BLaER1 treated with 17β-estradiol and CSF1 and Interleukin-3, amounts not matched to agents 10 nM and 100 nM (cell line): ENCODE data around the gene SLA2.
"Not testable (repeated sequence)": the region's sequence is repeated elsewhere in the genome, so short reads cannot be mapped to it uniquely, and the experiment has no call there.

ENCODE experiments used
- H3K27ac ChIP-seq, 11 experiments: shearing (Covaris generic); formaldehyde crosslinking; 2 replicates each; pipeline ENCODE4 v1.8.1; 2022
- H3K27me3 ChIP-seq, 11 experiments: shearing (Covaris generic); formaldehyde crosslinking; 2 replicates each; pipeline ENCODE4 v1.8.1; 2022
- H3K36me3 ChIP-seq, 11 experiments: shearing (Covaris generic); formaldehyde crosslinking; 2 replicates each; pipeline ENCODE4 v1.8.1; 2022
- H3K4me1 ChIP-seq, 10 experiments: shearing (Covaris generic); formaldehyde crosslinking; 2 replicates each; pipeline ENCODE4 v1.8.1; 2022
- H3K4me2 ChIP-seq, 11 experiments: shearing (Covaris generic); formaldehyde crosslinking; 2 replicates each; pipeline ENCODE4 v1.8.1; 2022
- H3K4me3 ChIP-seq, 10 experiments: shearing (Covaris generic); formaldehyde crosslinking; 2 replicates each; pipeline ENCODE4 v1.8.1; 2022
- H3K9ac ChIP-seq, 11 experiments: shearing (Covaris generic); formaldehyde crosslinking; 2 replicates each; pipeline ENCODE4 v1.8.1; 2022
- H3K9me3 ChIP-seq, 11 experiments: shearing (Covaris generic); formaldehyde crosslinking; replicated peaks in 1 of 11; 2 replicates each; pipeline ENCODE4 v1.8.1; 2022
- H4K20me1 ChIP-seq, 11 experiments: shearing (Covaris generic); formaldehyde crosslinking; 2 replicates each; pipeline ENCODE4 v1.8.1; 2022
- Cebpa-rat ChIP-seq, 11 experiments: shearing (Covaris generic); IDR thresholded peaks; 2 replicates each; pipeline ENCODE4 v1.8.1; 2022

Gene SLA2

GRCh38 chr20:36565520-36565919, 80.5 kb downstream of the SLA2 start:
- TF ChIP-seq Cebpa-rat (IDR thresholded peaks at IDR 0.05) = no peak
- Histone ChIP-seq H3K4me1 (0 out of 20 replicates have a peak, but pooled peaks cover 0 to under 1% (median 0%) of the 10 kb centered on the region in 10 experiments), H3K9me3 (peaks cover 12 to 22% (median 15%) of the 10 kb centered on the region in 11 experiments), H3K9ac (no peak overlapping the region), H3K4me3 (no peak overlapping the region), H3K4me2 (no peak overlapping the region), H3K36me3 (peaks cover 0 to 14% (median 4%) of the 10 kb centered on the region in 11 experiments; a peak in 6 of 22 replicates), H3K27ac (no peak overlapping the region), H4K20me1 (no peaks in the 10 kb centered on the region), H3K27me3 (no peaks in the 10 kb centered on the region)

GRCh38 chr20:36564726-36565121, 81.3 kb downstream of the SLA2 start:
- H3K36me3 ChIP-seq = peaks cover 0 to 14% (median 4%) of the 10 kb centered on the region in 11 experiments; a peak in 6 of 22 replicates
- H3K4me1 ChIP-seq, H3K27me3 ChIP-seq, H4K20me1 ChIP-seq, H3K4me2 ChIP-seq, H3K27ac ChIP-seq, H3K4me3 ChIP-seq, H3K9ac ChIP-seq: not testable (repeated sequence)
- H3K9me3 ChIP-seq = peaks cover 12 to 22% (median 15%) of the 10 kb centered on the region in 11 experiments

GRCh38 chr20:36564078-36564725, 81.8 kb downstream of the SLA2 start:
- not testable (repeated sequence) for H3K27me3 ChIP-seq, H3K4me3 ChIP-seq, H4K20me1 ChIP-seq, H3K9ac ChIP-seq, H3K27ac ChIP-seq, H3K4me2 ChIP-seq, H3K4me1 ChIP-seq
- Histone ChIP-seq H3K36me3 (peaks cover 0 to 14% (median 4%) of the 10 kb centered on the region in 11 experiments; a peak in 6 of 22 replicates), H3K9me3 (peaks cover 12 to 22% (median 15%) of the 10 kb centered on the region in 11 experiments)

GRCh38 chr20:36563374-36563773, 82.6 kb downstream of the SLA2 start:
- Histone ChIP-seq H3K9me3 (peaks cover 12 to 22% (median 15%) of the 10 kb centered on the region in 11 experiments), H3K9ac (no peak overlapping the region), H4K20me1 (no peaks in the 10 kb centered on the region), H3K4me3 (no peak overlapping the region), H3K4me1 (no peaks in the 10 kb centered on the region), H3K27ac (no peak overlapping the region), H3K4me2 (no peak overlapping the region), H3K36me3 (peaks cover 0 to 14% (median 4%) of the 10 kb centered on the region in 11 experiments; a peak in 6 of 22 replicates), H3K27me3 (no peaks in the 10 kb centered on the region)
- no peak for TF ChIP-seq Cebpa-rat (IDR thresholded peaks at IDR 0.05)

GRCh38 chr20:36562724-36563123, 83.3 kb downstream of the SLA2 start:
- Histone ChIP-seq H3K4me2 (no peak overlapping the region), H3K36me3 (peaks cover 0 to 14% (median 4%) of the 10 kb centered on the region in 11 experiments; a peak in 6 of 22 replicates), H3K27ac (no peak overlapping the region), H3K9ac (no peak overlapping the region), H3K4me3 (no peak overlapping the region), H4K20me1 (no peaks in the 10 kb centered on the region), H3K27me3 (no peaks in the 10 kb centered on the region), H3K9me3 (peaks cover 12 to 22% (median 15%) of the 10 kb centered on the region in 11 experiments), H3K4me1 (no peaks in the 10 kb centered on the region)
- TF ChIP-seq Cebpa-rat (IDR thresholded peaks at IDR 0.05) = no peak
